ENCODE results near the gene ABCG2. TPM values are rescaled to one million over a fixed set of nuclear protein-coding genes. Genes with fewer than 3 reads are reported as not detected.
A peak's percentile ranks its signal among the peaks of the same experiment; 100 is the strongest.

The ABCG2 gene
- total and polyA plus RNA-seq, 9 donors: 3.4 to 6.5 (median 4.4) TPM

DNA sequence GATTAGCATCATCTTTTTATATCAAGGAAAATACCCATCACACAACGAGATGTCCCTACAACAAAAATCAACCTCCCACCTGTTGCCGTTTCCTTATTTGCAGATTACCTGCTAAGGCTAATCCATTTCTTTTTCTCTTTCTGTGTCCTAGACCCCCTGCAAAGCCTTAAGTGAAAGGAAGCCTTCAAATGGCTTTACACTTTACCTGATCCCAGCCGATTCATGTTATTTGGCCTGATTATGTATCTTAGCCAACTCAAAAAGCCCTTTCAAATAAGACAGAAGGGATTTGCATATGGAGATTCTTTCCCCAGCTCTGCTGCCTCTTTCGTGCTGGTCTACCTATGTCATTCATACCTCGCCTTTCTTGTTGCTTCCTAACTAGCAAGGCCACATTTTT is 14.4 kb downstream of the ABCG2 start:
- no peak for DNase-seq
- Histone ChIP-seq H3K27ac (ENCODE audit: low read length) (no peak overlapping the region), H3K27me3 (ENCODE audit: control insufficient read depth, insufficient read depth, low read length) (no peaks in the 10 kb centered on the region), H3K4me3 (ENCODE audit: low read length) (no peak overlapping the region), H3K4me1 (ENCODE audit: control insufficient read depth, insufficient read depth, low read length) (no peaks in the 10 kb centered on the region), H3K36me3 (ENCODE audit: control insufficient read depth, insufficient read depth, low read length) (no peaks in the 10 kb centered on the region), H3K9me3 (replicated peaks; ENCODE audit: control insufficient read depth, low read depth, low read length) (no peaks in the 10 kb centered on the region)
- 74% methylated on average over 2 of the region's 5 CpGs for WGBS (ENCODE audit: insufficient coverage)

DNA sequence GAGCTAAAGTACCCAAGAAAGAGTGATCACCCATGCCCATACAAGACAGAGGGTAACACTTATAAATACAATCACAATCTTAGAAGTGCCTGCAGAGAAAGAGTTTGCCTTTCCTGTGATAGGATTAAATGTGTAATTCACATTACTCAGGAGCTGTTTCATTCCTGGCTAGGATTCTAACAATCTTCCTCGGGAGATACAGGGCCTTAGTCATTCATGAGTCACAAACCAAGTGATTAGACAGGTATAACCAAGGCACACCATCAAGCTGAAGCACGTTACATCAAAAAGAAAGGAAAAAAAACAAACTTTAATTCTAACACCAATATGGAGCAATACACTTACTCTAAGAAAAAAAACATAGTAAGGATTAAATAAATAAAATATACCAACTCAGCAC is 14.9 kb downstream of the ABCG2 start:
- Histone ChIP-seq H3K27ac (ENCODE audit: low read length) (no peak overlapping the region), H3K36me3 (ENCODE audit: control insufficient read depth, insufficient read depth, low read length) (no peaks in the 10 kb centered on the region), H3K27me3 (ENCODE audit: control insufficient read depth, insufficient read depth, low read length) (no peaks in the 10 kb centered on the region), H3K4me3 (ENCODE audit: low read length) (no peak overlapping the region), H3K4me1 (ENCODE audit: control insufficient read depth, insufficient read depth, low read length) (no peaks in the 10 kb centered on the region), H3K9me3 (replicated peaks; ENCODE audit: control insufficient read depth, low read depth, low read length) (no peaks in the 10 kb centered on the region)
- no peak for DNase-seq
- no CpG with 5 or more reads among the region's 2 CpGs for WGBS (ENCODE audit: insufficient coverage)

DNA sequence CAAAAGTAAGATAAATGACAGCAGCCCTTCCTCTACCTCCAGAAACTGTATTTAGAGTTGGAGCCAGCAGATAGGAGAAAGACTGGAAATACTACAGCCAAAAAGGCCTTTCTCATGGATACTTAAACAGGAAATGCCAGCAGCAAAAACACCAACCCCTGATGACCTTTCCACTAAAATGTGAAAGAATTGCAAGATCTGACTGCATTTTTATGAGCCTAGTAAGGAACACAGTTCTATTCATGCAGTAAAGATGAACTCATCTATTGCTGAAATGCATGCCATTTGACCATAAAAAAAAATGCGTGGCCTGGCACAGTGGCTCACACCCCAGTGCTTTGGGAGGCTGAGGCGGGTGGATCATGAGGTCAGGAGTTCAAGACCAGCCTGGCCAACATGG is 19.9 kb downstream of the ABCG2 start:
- Histone ChIP-seq H3K27me3 (ENCODE audit: control insufficient read depth, insufficient read depth, low read length) (no peaks in the 10 kb centered on the region), H3K4me1 (ENCODE audit: control insufficient read depth, insufficient read depth, low read length) (no peaks in the 10 kb centered on the region), H3K27ac (ENCODE audit: low read length) (no peak overlapping the region), H3K9me3 (replicated peaks; ENCODE audit: control insufficient read depth, low read depth, low read length) (no peaks in the 10 kb centered on the region), H3K36me3 (ENCODE audit: control insufficient read depth, insufficient read depth, low read length) (no peaks in the 10 kb centered on the region), H3K4me3 (ENCODE audit: low read length) (no peak overlapping the region)
- WGBS (ENCODE audit: insufficient coverage): 100% methylated on average over 1 of the region's 2 CpGs
- no peak for DNase-seq

DNA sequence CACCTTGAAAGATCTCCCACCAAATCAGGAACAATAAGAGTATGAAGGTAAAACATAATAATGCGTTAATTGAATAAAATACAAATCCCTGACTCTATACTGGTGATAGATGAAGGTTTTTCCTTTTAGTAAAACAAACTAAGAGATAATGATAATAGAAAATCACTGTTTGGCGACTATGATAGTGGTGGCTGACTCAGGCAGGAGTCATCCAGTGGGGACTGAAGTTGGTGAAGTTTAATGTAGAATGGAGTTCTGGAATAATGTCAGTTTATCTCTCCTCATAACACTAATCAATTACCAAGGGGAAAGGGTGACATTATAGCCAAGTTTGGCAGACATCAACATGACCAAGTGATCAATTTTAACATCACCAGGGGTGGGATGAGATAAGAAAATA is 21.3 kb downstream of the ABCG2 start:
- WGBS (ENCODE audit: insufficient coverage): no CpG with 5 or more reads among the region's 2 CpGs
- no peak for DNase-seq
- Histone ChIP-seq H3K36me3 (ENCODE audit: control insufficient read depth, insufficient read depth, low read length) (no peaks in the 10 kb centered on the region), H3K27me3 (ENCODE audit: control insufficient read depth, insufficient read depth, low read length) (no peaks in the 10 kb centered on the region), H3K27ac (ENCODE audit: low read length) (no peak overlapping the region), H3K4me1 (ENCODE audit: control insufficient read depth, insufficient read depth, low read length) (no peaks in the 10 kb centered on the region), H3K9me3 (replicated peaks; ENCODE audit: control insufficient read depth, low read depth, low read length) (no peaks in the 10 kb centered on the region), H3K4me3 (ENCODE audit: low read length) (no peak overlapping the region)

DNA sequence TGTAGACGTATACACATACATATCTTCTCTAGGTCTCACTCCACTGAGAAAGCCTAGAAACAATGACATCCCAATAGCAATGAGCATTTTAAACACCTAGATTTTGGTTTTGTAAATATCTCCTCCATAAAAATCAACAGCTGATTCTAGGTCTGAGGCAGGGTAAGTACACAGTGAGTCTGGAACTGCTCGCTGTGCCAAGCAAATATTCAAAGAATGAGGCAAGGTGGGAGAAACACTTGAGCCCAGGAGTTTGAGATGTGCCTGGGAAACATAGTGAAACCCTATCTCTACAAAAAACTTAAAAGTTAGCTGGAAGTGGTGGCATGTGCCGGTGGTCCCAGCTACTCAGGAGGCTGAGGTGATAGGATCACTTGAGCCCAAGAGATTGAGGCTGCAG is 22.2 kb downstream of the ABCG2 start:
- H3K4me3 ChIP-seq (ENCODE audit: low read length): no peak overlapping the region
- no peak for DNase-seq
- H3K27me3 ChIP-seq (ENCODE audit: control insufficient read depth, insufficient read depth, low read length): no peaks in the 10 kb centered on the region
- H3K36me3 ChIP-seq (ENCODE audit: control insufficient read depth, insufficient read depth, low read length): no peaks in the 10 kb centered on the region
- H3K4me1 ChIP-seq (ENCODE audit: control insufficient read depth, insufficient read depth, low read length): no peaks in the 10 kb centered on the region
- WGBS (ENCODE audit: insufficient coverage): no CpG with 5 or more reads among the region's 3 CpGs
- no peaks in the 10 kb centered on the region for H3K9me3 ChIP-seq (replicated peaks; ENCODE audit: control insufficient read depth, low read depth, low read length)
- no peak overlapping the region for H3K27ac ChIP-seq (ENCODE audit: low read length)

DNA sequence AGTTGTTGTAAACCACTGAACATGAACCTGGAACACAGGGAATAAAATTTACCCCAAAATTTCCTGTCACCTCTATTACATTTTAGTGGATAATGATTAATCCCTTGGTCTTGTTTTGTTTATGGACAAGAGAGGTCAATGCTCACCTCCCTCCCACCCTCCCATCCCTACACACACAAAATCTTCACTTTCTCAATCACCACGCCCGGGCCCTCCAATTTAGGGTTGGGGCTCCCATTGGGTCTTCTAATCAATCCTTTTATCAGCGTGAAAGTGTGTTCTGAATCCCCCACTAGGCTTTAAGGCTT is 23.1 kb downstream of the ABCG2 start:
- H3K4me3 ChIP-seq (ENCODE audit: low read length): no peak overlapping the region
- no peaks in the 10 kb centered on the region for H3K4me1 ChIP-seq (ENCODE audit: control insufficient read depth, insufficient read depth, low read length)
- H3K27ac ChIP-seq (ENCODE audit: low read length): no peak overlapping the region
- 84% methylated on average over 3 of the region's 3 CpGs for WGBS (ENCODE audit: insufficient coverage)
- H3K36me3 ChIP-seq (ENCODE audit: control insufficient read depth, insufficient read depth, low read length): no peaks in the 10 kb centered on the region
- H3K27me3 ChIP-seq (ENCODE audit: control insufficient read depth, insufficient read depth, low read length): no peaks in the 10 kb centered on the region
- DNase-seq: no peak
- H3K9me3 ChIP-seq (replicated peaks; ENCODE audit: control insufficient read depth, low read depth, low read length): no peaks in the 10 kb centered on the region

DNA sequence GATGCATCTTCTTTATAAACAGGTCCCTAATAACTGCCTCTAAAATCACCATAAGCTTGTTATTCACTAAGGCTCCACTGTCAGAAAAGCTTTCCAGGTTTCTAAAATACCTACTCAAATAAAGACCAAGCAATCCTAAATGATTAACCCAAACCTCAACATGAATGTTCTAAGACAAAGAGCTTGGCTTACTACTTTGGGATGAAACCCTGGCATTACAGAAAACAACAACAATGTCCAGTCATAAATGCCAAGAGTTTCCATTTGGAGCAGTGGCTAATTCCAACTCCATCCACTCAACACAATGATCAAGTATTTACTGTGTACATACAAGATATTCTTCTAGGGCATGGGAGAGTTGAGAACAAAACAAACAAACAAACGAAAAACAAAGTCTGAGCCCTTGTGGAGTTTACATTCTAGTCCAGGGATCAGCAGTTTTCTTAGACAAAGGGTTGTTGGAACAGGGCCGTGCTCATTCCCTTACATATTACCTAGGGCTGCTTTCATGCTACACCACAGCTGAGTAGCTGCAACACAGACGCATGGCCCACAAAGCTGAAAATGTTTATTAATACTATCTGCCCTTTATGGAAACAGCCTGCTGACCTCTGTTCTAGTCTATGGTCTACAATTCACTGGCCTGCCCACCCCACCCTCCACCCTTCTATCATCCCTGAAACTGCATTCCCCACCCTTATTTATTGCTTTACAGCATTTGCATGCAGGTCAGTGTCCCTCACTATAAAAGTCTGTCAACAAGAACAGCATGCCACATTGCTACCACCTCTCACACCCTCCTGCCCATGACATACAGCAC is 23.7 kb downstream of the ABCG2 start:
- WGBS (ENCODE audit: insufficient coverage): 74% methylated on average over 2 of the region's 3 CpGs

DNA sequence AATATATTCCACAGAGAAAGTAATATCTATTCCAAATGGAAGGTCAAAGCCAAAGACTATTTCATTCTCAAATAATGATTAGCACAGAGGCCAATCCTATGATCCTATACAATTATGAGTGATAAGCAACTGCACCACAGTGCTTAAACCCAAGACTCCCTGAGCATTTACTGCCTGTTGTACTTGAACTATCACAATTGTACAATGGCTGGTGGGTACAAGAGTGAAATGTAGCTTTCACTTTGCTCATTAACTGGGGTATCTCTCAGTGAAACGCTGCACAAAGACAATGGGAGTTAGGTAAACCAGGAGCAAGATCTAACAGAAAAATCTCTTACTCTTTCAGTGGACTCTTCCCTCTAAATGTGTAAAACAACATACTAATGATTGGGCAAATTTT is 24.3 kb downstream of the ABCG2 start:
- Histone ChIP-seq H3K27me3 (ENCODE audit: control insufficient read depth, insufficient read depth, low read length) (no peaks in the 10 kb centered on the region), H3K36me3 (ENCODE audit: control insufficient read depth, insufficient read depth, low read length) (no peaks in the 10 kb centered on the region), H3K9me3 (replicated peaks; ENCODE audit: control insufficient read depth, low read depth, low read length) (no peaks in the 10 kb centered on the region), H3K4me3 (ENCODE audit: low read length) (no peak overlapping the region), H3K27ac (ENCODE audit: low read length) (no peak overlapping the region), H3K4me1 (ENCODE audit: control insufficient read depth, insufficient read depth, low read length) (no peaks in the 10 kb centered on the region)
- DNase-seq: no peak
- no CpG with 5 or more reads among the region's 1 CpG for WGBS (ENCODE audit: insufficient coverage)

More for the DNA sequence above, 23.7 kb downstream of the ABCG2 start:
- no peaks in the 10 kb centered on the region for H3K36me3 ChIP-seq (ENCODE audit: control insufficient read depth, insufficient read depth, low read length)
- DNase-seq: no peak
- H3K4me1 ChIP-seq (ENCODE audit: control insufficient read depth, insufficient read depth, low read length): no peaks in the 10 kb centered on the region
- no peak overlapping the region for H3K27ac ChIP-seq (ENCODE audit: low read length)
- H3K4me3 ChIP-seq (ENCODE audit: low read length): no peak overlapping the region
- no peaks in the 10 kb centered on the region for H3K9me3 ChIP-seq (replicated peaks; ENCODE audit: control insufficient read depth, low read depth, low read length)
- H3K27me3 ChIP-seq (ENCODE audit: control insufficient read depth, insufficient read depth, low read length): no peaks in the 10 kb centered on the region

DNA sequence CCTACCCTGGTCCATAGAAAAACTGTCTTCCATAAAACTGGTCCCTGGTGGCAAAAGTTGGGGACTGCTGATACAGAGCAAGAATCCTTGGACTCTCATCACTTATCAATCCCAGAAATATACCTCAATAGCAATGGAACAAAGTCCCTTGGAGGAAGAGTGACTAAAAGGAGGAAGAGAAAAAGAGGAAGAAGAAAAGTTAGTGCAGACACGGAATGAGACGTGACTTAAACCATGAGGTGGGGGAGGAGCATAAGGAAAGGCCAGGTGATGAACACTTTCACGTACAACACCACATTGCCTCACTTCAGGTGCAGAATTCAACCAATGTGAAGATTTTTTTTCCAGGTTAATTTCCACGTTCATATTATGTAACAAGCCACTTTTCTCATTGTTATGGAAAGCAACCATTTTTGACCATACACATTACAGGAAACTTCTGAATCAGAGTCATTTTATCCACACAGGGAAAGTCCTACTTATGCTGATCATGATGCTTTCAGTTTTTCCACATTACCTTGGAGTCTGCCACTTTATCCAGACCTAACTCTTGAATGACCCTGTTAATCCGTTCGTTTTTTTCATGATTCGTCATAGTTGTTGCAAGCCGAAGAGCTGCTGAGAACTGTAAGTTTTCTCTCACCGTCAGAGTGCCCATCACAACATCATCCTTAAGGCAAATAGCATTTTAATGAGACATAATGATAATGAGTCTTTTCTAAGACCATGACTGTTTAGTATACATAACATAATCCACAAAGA is 27.7 kb downstream of the ABCG2 start:
- Histone ChIP-seq H3K27me3 (ENCODE audit: control insufficient read depth, insufficient read depth, low read length) (no peaks in the 10 kb centered on the region), H3K27ac (ENCODE audit: low read length) (no peak overlapping the region), H3K9me3 (replicated peaks; ENCODE audit: control insufficient read depth, low read depth, low read length) (no peaks in the 10 kb centered on the region), H3K4me1 (ENCODE audit: control insufficient read depth, insufficient read depth, low read length) (no peaks in the 10 kb centered on the region), H3K36me3 (ENCODE audit: control insufficient read depth, insufficient read depth, low read length) (no peaks in the 10 kb centered on the region), H3K4me3 (ENCODE audit: low read length) (no peak overlapping the region)
- DNase-seq: peak; percentile 8
- WGBS (ENCODE audit: insufficient coverage): 92% methylated on average over 3 of the region's 9 CpGs

DNA sequence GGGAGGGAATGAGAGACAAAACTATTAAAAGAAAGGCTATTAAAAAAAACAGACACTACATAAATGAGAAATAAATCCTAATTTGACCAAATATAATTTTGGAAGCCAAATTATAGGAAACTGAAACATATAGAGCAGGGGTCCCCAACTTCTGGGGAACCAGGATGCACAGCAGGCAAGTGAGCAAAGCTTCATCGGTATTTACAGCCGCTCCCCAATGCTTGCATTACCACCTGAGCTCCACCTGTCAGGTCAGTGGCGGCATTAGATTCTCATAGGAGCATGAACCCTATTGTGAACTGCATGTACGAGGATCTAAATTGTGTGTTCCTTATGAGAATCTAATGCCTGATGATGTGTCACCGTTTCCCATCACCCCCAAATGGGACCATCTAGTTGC is 28.4 kb downstream of the ABCG2 start:
- H3K4me3 ChIP-seq (ENCODE audit: low read length): no peak overlapping the region
- no peak for DNase-seq
- no peaks in the 10 kb centered on the region for H3K27me3 ChIP-seq (ENCODE audit: control insufficient read depth, insufficient read depth, low read length)
- H3K4me1 ChIP-seq (ENCODE audit: control insufficient read depth, insufficient read depth, low read length): no peaks in the 10 kb centered on the region
- no peaks in the 10 kb centered on the region for H3K36me3 ChIP-seq (ENCODE audit: control insufficient read depth, insufficient read depth, low read length)
- no CpG with 5 or more reads among the region's 5 CpGs for WGBS (ENCODE audit: insufficient coverage)
- H3K27ac ChIP-seq (ENCODE audit: low read length): no peak overlapping the region
- no peaks in the 10 kb centered on the region for H3K9me3 ChIP-seq (replicated peaks; ENCODE audit: control insufficient read depth, low read depth, low read length)
